K562 (cell line): ENCODE results near the gene MBL2. TPM values are rescaled to one million over a fixed set of nuclear protein-coding genes. Genes with fewer than 3 reads are reported as not detected.

Experiments used
- ATAC-seq: fragments of 200-7000 bp; cut with Tn5 transposase; 3 replicates; pipeline ENCODE4 v1.9.1; 2020; ENCODE audit warnings: moderate library complexity
- BruUV-seq: library from RNA; stranded (reverse); fragments of 400-500 nt; replicated peaks from 2 replicates; lab custom pipeline; 2021; lab: Mats Ljungman, UMichigan
- CTCF ChIA-PET: fragments of 300-600 bp; formaldehyde crosslinking; extraction: SDS; loops from one replicate; lab custom pipeline; 2021; ENCODE audit warnings: low intra/inter-chr PET ratio; lab: Yijun Ruan, JAX
- POLR2A ChIA-PET: fragments of 300-600, 350-650 bp; sonication (Branson Sonifier 250); formaldehyde crosslinking; extraction: SDS; loops from one replicate; lab custom pipeline; 2021; ENCODE audit warnings: antibody characterized with exemption, inconsistent platforms; lab: Yijun Ruan, JAX
- DNase-seq, 4 experiments: peaks; one replicate each; pipeline versions ENCODE4 v3.0.0 to v3.0.0-alpha.2; 2011 to 2018; ENCODE audit warnings: low spot score in 3 of 4, mixed read lengths in 3 of 4; ENCODE audit errors: extremely low read depth in 1 of 4
- FAIRE-seq: peaks from 2 replicates; lab custom pipeline; 2011; peaks lifted over from hg19 to GRCh38; lab: Jason Lieb, UNC
- H2AFZ ChIP-seq: 2 replicates; pipeline ENCODE4 v1.6.0; 2011; ENCODE audit warnings: low read depth, low read length, control low read depth, inconsistent platforms
- H3K27ac ChIP-seq: fragments of 200-600 bp; 3 replicates; pipeline ENCODE4 v1.8.0; 2011; ENCODE audit warnings: low read depth, mild to moderate bottlenecking, control low read depth, inconsistent platforms, low read length, moderate library complexity, mixed read lengths; ENCODE audit errors: extremely low read depth
- H3K27me3 ChIP-seq, 2 experiments: fragments of 300-600 bp in 1 of 2; 2 replicates in 1 of 2; 3 replicates in 1 of 2; pipeline versions ENCODE4 v1.6.0 to v1.8.0; 2011; ENCODE audit warnings: inconsistent platforms in 2 of 2, low read length in 2 of 2, mild to moderate bottlenecking in 1 of 2, mixed read lengths in 1 of 2, moderate library complexity in 1 of 2; ENCODE audit not compliant: control insufficient read depth in 2 of 2, insufficient read depth in 2 of 2
- H3K36me3 ChIP-seq: fragments of 300-600 bp; 3 replicates; pipeline ENCODE4 v1.8.0; 2011; ENCODE audit warnings: mild to moderate bottlenecking, low read length, inconsistent platforms; ENCODE audit not compliant: control insufficient read depth, insufficient read depth
- H3K4me1 ChIP-seq, 2 experiments: fragments of 200-600 bp in 1 of 2; replicated peaks in 1 of 2; 2 replicates in 1 of 2; 3 replicates in 1 of 2; pipeline versions ENCODE4 v1.5.1 to v1.8.0; 2011; ENCODE audit warnings: inconsistent platforms in 2 of 2, low read length in 2 of 2, mild to moderate bottlenecking in 1 of 2, mixed read lengths in 1 of 2, moderate library complexity in 1 of 2; ENCODE audit not compliant: control insufficient read depth in 2 of 2, insufficient read depth in 2 of 2
- H3K4me2 ChIP-seq: 2 replicates; pipeline ENCODE4 v1.6.1; 2011; ENCODE audit warnings: low read length, control low read depth, inconsistent platforms, mixed read lengths; ENCODE audit not compliant: insufficient read depth
- H3K4me3 ChIP-seq: fragments of 200-600 bp; sonication (generic), shearing (Covaris generic); 2 replicates; pipeline ENCODE4 v1.5.1; 2016; ENCODE audit warnings: control low read depth, inconsistent platforms
- H3K79me2 ChIP-seq: fragments of 200-600 bp; 3 replicates; pipeline ENCODE4 v1.8.0; 2011; ENCODE audit warnings: low read length, inconsistent platforms; ENCODE audit not compliant: control insufficient read depth, insufficient read depth
- H3K9ac ChIP-seq, 2 experiments: 2 replicates each; pipeline versions ENCODE4 v1.6.0 to v1.6.1; 2011; ENCODE audit warnings: low read depth in 2 of 2, low read length in 2 of 2, control low read depth in 1 of 2, inconsistent platforms in 1 of 2, mild to moderate bottlenecking in 1 of 2, mixed read lengths in 1 of 2; ENCODE audit not compliant: insufficient read depth in 1 of 2
- H3K9me1 ChIP-seq: one replicate; pipeline ENCODE4 v1.6.0; 2011; ENCODE audit warnings: inconsistent platforms, mild to moderate bottlenecking, low read length, moderate library complexity; ENCODE audit not compliant: control insufficient read depth, insufficient read depth
- H3K9me3 ChIP-seq: replicated peaks from 2 replicates; pipeline ENCODE4 v1.5.1; 2011; ENCODE audit warnings: low read depth, low read length, inconsistent platforms; ENCODE audit not compliant: control insufficient read depth, insufficient read depth
- H4K20me1 ChIP-seq: replicated peaks from 2 replicates; pipeline ENCODE4 v1.6.1; 2011; ENCODE audit warnings: low read length, inconsistent platforms, mixed read lengths; ENCODE audit not compliant: control insufficient read depth, insufficient read depth
- ETS2 ChIP-seq: IDR thresholded peaks from 2 replicates; pipeline ENCODE4 v1.6.1; 2016; ENCODE audit warnings: borderline replicate concordance, missing genetic modification characterization, mild to moderate bottlenecking, moderate library complexity, missing compliant biosample characterization; ENCODE audit not compliant: poor library complexity, severe bottlenecking
- HNRNPH1 ChIP-seq: fragments of 200-400 bp; formaldehyde crosslinking; optimal IDR thresholded peaks from 2 replicates; pipeline ENCODE3; 2017; ENCODE audit warnings: low read depth, mild to moderate bottlenecking, low read length, moderate library complexity
- HNRNPUL1 ChIP-seq: fragments of 200-400 bp; formaldehyde crosslinking; IDR thresholded peaks from 2 replicates; pipeline ENCODE4 v1.6.1; 2017; ENCODE audit warnings: low read length
- JUND ChIP-seq, 2 experiments: IDR thresholded peaks; 2 replicates in 1 of 2; 3 replicates in 1 of 2; pipeline ENCODE4 v1.6.1; 2011; ENCODE audit warnings: borderline replicate concordance in 2 of 2, low read depth in 2 of 2, low read length in 2 of 2, improper control_type of control experiment in 1 of 2, missing biosample characterization in 1 of 2, missing genetic modification characterization in 1 of 2, missing genetic modification reagents in 1 of 2
- KHSRP ChIP-seq: fragments of 450-650 bp; IDR thresholded peaks from 2 replicates; pipeline ENCODE4 v1.6.1; 2017
- MEIS2 ChIP-seq: fragments of 450-650 bp; IDR thresholded peaks from 2 replicates; pipeline ENCODE4 v1.6.1; 2014; ENCODE audit warnings: mild to moderate bottlenecking; ENCODE audit not compliant: partially characterized antibody
- POLR3A ChIP-seq: IDR thresholded peaks from 2 replicates; pipeline ENCODE4 v1.6.1; 2011; ENCODE audit warnings: borderline replicate concordance, mild to moderate bottlenecking, moderate library complexity; ENCODE audit not compliant: insufficient read length, insufficient read depth; ENCODE audit errors: extremely low read depth
- PRMT5 ChIP-seq: sonication (generic); formaldehyde crosslinking; IDR thresholded peaks from 2 replicates; pipeline ENCODE4 v1.5.0; 2020; ENCODE audit warnings: missing genetic modification reagents
- RBM22 ChIP-seq: fragments of 200-400 bp; formaldehyde crosslinking; IDR thresholded peaks from 2 replicates; pipeline ENCODE4 v1.6.1; 2018; ENCODE audit warnings: low read length, low read depth; ENCODE audit not compliant: poor library complexity, severe bottlenecking
- TAF15 ChIP-seq: fragments of 200-400 bp; formaldehyde crosslinking; IDR thresholded peaks from 2 replicates; pipeline ENCODE4 v1.6.1; 2017; ENCODE audit warnings: mild to moderate bottlenecking, low read depth, low read length, moderate library complexity
- ZBTB8A ChIP-seq: fragments of 450-650 bp; IDR thresholded peaks from 2 replicates; pipeline ENCODE4 v1.6.1; 2018; ENCODE audit warnings: mild to moderate bottlenecking, moderate library complexity; ENCODE audit not compliant: partially characterized antibody
- ZC3H8 ChIP-seq: fragments of 450-650 bp; IDR thresholded peaks from 2 replicates; pipeline ENCODE4 v1.6.1; 2017
- WGBS: fragments of 100-300 bp; shearing (Covaris generic); methylation state at CpG from one replicate; pipeline ENCODE4 v1.1.6; 2016; ENCODE audit warnings: low coverage, mixed read lengths; ENCODE audit not compliant: insufficient coverage; ENCODE audit errors: missing lambda C conversion rate; 5-methylcytosine and 5-hydroxymethylcytosine counted together
- in situ Hi-C: fragments of 300-500 bp; cut with MboI; formaldehyde crosslinking; loops from 4 replicates; pipeline ENCODE4 v1.15.0; 2018; ENCODE audit warnings: inconsistent platforms, mixed read lengths
- intact Hi-C: fragments of 100-400 bp; cut with micrococcal nuclease; formaldehyde crosslinking; loops from 2 replicates; pipeline ENCODE4 v1.14.2; 2022
- polyA plus RNA-seq, 8 experiments: library from polyadenylated mRNA; depleted of rRNA in 4 of 8; stranded (reverse) in 5 of 8; unstranded in 3 of 8; fragments of >200 nt; fragmentation: Nextera tagmentation in 2 of 8; fragmentation: Illumina TruSeq in 1 of 8; extraction: Ambion mirVana in 2 of 8; extraction: Trizol in 1 of 8; gene quantifications; 2 replicates each; pipeline versions ENCODE4 v1.2.1 to v1.2.3, GENCODE V29; 2011 to 2014; ENCODE audit warnings: inconsistent platforms in 1 of 8, missing spikeins in 1 of 8
- total RNA-seq, 7 experiments: library from RNA; depleted of rRNA in 6 of 7; stranded (reverse); fragments of >200 nt in 6 of 7; fragmentation: Illumina TruSeq in 2 of 7; extraction: Trizol in 2 of 7; gene quantifications; 2 replicates each; pipeline versions ENCODE4 v1.2.1 to v1.2.3, GENCODE V29; 2011 to 2021; ENCODE audit warnings: low replicate concordance in 1 of 7

The MBL2 gene
- total and polyA plus RNA-seq, 9 of the 15 experiments (the other 6 are each of a cell fraction or from before 2014, with no cell fraction given), result not detected

- under 1% methylated on average over 8 of the region's 8 CpGs for WGBS
- no TSS peak for BruUV-seq
- TF ChIP-seq RBM22, result no peak
- TF ChIP-seq TAF15, result no peak
- TF ChIP-seq ETS2 (tag), result no peak
- no peak for TF ChIP-seq HNRNPH1
- no peak for TF ChIP-seq ZBTB8A
- TF ChIP-seq POLR3A, result no peak
- no peak for TF ChIP-seq HNRNPUL1
- no peak for TF ChIP-seq PRMT5 (CRISPR knock-in tag)
- no peak for TF ChIP-seq MEIS2
- TF ChIP-seq JUND (IDR thresholded peaks at IDR 0.05; ENCODE audit: borderline replicate concordance, low read depth, low read length), result no peak
- TF ChIP-seq JUND (tag; IDR thresholded peaks at IDR 0.05; ENCODE audit: borderline replicate concordance, low read depth, low read length), result no peak
- no peak for TF ChIP-seq ZC3H8
- no peak for TF ChIP-seq KHSRP
Measured at GRCh38 chr10:52771534-52772445, 794 bp downstream of the MBL2 start.

More at GRCh38 chr10:52771534-52772445, 794 bp downstream of the MBL2 start:
- Histone ChIP-seq H3K27ac (no peak overlapping the region), H3K27me3 (no peaks in the 10 kb centered on the region), H3K4me2 (no peak overlapping the region), H3K4me1 (no peaks in the 10 kb centered on the region), H3K36me3 (no peaks in the 10 kb centered on the region), H3K4me3 (no peak overlapping the region), H2AFZ (no peak overlapping the region), H3K9ac (no peak overlapping the region), H3K9me3 (no peaks in the 10 kb centered on the region), H4K20me1 (no peaks in the 10 kb centered on the region), H3K79me2 (no peaks in the 10 kb centered on the region), H3K9me1 (no peaks in the 10 kb centered on the region)
- POLR2A ChIA-PET, result no interaction called here
- no peak for ATAC-seq
- FAIRE-seq, result no peak
- CTCF ChIA-PET, result no interaction called here
- intact Hi-C loops (no loop called here), in situ Hi-C loops (no loop called here)
- DNase-seq, result no peak
